SK-N-SH (cell line): ENCODE results near the gene CCDC112. TPM values are rescaled to one million over a fixed set of nuclear protein-coding genes. Genes with fewer than 3 reads are reported as not detected.
A peak's percentile ranks its signal among the peaks of the same experiment; 100 is the strongest.

Experiments used
- CTCF ChIA-PET: fragments of 300-600, 350-600 bp; formaldehyde crosslinking; extraction: SDS; loops from one replicate; lab custom pipeline; 2021; lab: Yijun Ruan, JAX
- POLR2A ChIA-PET: fragments of 350-600 bp; sonication (Branson Sonifier 250); formaldehyde crosslinking; extraction: SDS; loops from one replicate; lab custom pipeline; 2020; ENCODE audit warnings: antibody characterized with exemption, inconsistent platforms; lab: Yijun Ruan, JAX
- DNase-seq: peaks from one replicate; pipeline ENCODE4 v3.0.0; 2012
- H2AFZ ChIP-seq: fragments of 200-600 bp; sonication (generic); 2 replicates; pipeline ENCODE4 v1.8.1; 2016; ENCODE audit warnings: antibody characterized with exemption, mild to moderate bottlenecking, low read depth
- H3F3A ChIP-seq: fragments of 200-600 bp; sonication (generic); replicated peaks from 2 replicates; pipeline ENCODE3; 2016; ENCODE audit warnings: antibody characterized with exemption, mild to moderate bottlenecking; ENCODE audit not compliant: insufficient read depth
- H3K27ac ChIP-seq, 2 experiments: fragments of 200-500 bp in 1 of 2; fragments of 200-600 bp in 1 of 2; sonication (Bioruptor generic) in 1 of 2; sonication (generic), shearing (Covaris generic) in 1 of 2; 2 replicates each; pipeline versions ENCODE4 v1.5.1 to v1.6.1; 2014 to 2016; ENCODE audit warnings: low read depth in 2 of 2, inconsistent platforms in 1 of 2, low read length in 1 of 2, mild to moderate bottlenecking in 1 of 2, mixed read lengths in 1 of 2
- H3K27me3 ChIP-seq: fragments of 200-600 bp; sonication (generic), shearing (Covaris generic); 2 replicates; pipeline ENCODE4 v1.6.1; 2016; ENCODE audit warnings: mixed run types; ENCODE audit not compliant: insufficient read depth
- H3K36me3 ChIP-seq, 2 experiments: fragments of 200-500 bp in 1 of 2; fragments of 200-600 bp in 1 of 2; sonication (Bioruptor generic) in 1 of 2; sonication (generic) in 1 of 2; replicated peaks in 1 of 2; 2 replicates each; pipeline versions ENCODE3 to v1.5.1; 2014 to 2016; ENCODE audit warnings: low read length in 1 of 2, mild to moderate bottlenecking in 1 of 2; ENCODE audit not compliant: insufficient read depth in 2 of 2, control insufficient read depth in 1 of 2
- H3K4me1 ChIP-seq, 2 experiments: fragments of 200-500 bp in 1 of 2; fragments of 200-600 bp in 1 of 2; sonication (Bioruptor generic) in 1 of 2; sonication (generic), shearing (Covaris generic) in 1 of 2; 2 replicates each; pipeline versions ENCODE4 v1.5.1 to v1.6.1; 2014 to 2016; ENCODE audit warnings: low read depth in 1 of 2, low read length in 1 of 2, mixed run types in 1 of 2; ENCODE audit not compliant: insufficient read depth in 2 of 2, control insufficient read depth in 1 of 2
- H3K4me2 ChIP-seq: fragments of 200-600 bp; sonication (generic), shearing (Covaris generic); 2 replicates; pipeline ENCODE4 v1.6.1; 2017; ENCODE audit warnings: mixed run types
- H3K4me3 ChIP-seq, 2 experiments: fragments of 200-500 bp in 1 of 2; fragments of 200-600 bp in 1 of 2; sonication (Bioruptor generic) in 1 of 2; sonication (generic), shearing (Covaris generic) in 1 of 2; 2 replicates each; pipeline versions ENCODE4 v1.5.1 to v1.8.1; 2014 to 2016; ENCODE audit warnings: low read depth in 2 of 2, inconsistent platforms in 1 of 2, low read length in 1 of 2, mild to moderate bottlenecking in 1 of 2, mixed read lengths in 1 of 2, moderate library complexity in 1 of 2
- H3K79me2 ChIP-seq: fragments of 200-600 bp; sonication (generic); 2 replicates; pipeline ENCODE4 v1.8.1; 2017; ENCODE audit warnings: mild to moderate bottlenecking; ENCODE audit not compliant: insufficient read depth
- H3K9ac ChIP-seq: fragments of 200-600 bp; sonication (generic); 2 replicates; pipeline ENCODE4 v1.6.1; 2017; ENCODE audit warnings: mixed run types
- H3K9me2 ChIP-seq: fragments of 200-600 bp; sonication (generic); 2 replicates; pipeline ENCODE4 v1.6.1; 2017; ENCODE audit warnings: mixed run types
- H3K9me3 ChIP-seq: fragments of 200-600 bp; sonication (generic); 2 replicates; pipeline ENCODE4 v1.6.1; 2017; ENCODE audit warnings: mixed run types, mild to moderate bottlenecking, moderate library complexity
- H4K20me1 ChIP-seq: fragments of 200-600 bp; sonication (generic); 2 replicates; pipeline ENCODE4 v1.6.1; 2017; ENCODE audit warnings: mild to moderate bottlenecking, mixed run types; ENCODE audit not compliant: insufficient read depth
- CTCF ChIP-seq: fragments of 200-600 bp; sonication (generic); IDR thresholded peaks from 2 replicates; pipeline ENCODE4 v1.6.1; 2017; ENCODE audit warnings: antibody characterized with exemption, mild to moderate bottlenecking, moderate library complexity
- FOXM1 ChIP-seq: IDR thresholded peaks from 2 replicates; pipeline ENCODE4 v1.4.0; 2012; ENCODE audit warnings: low read depth, mild to moderate bottlenecking
- MEF2A ChIP-seq: IDR thresholded peaks from 2 replicates; pipeline ENCODE4 v1.4.0; 2012; ENCODE audit warnings: low read depth, borderline replicate concordance
- MXI1 ChIP-seq: IDR thresholded peaks from 2 replicates; pipeline ENCODE4 v1.6.1; 2012; ENCODE audit warnings: mild to moderate bottlenecking, low read depth, low read length, improper control_type of control experiment
- PBX3 ChIP-seq: IDR thresholded peaks from 2 replicates; pipeline ENCODE4; 2012
- REST ChIP-seq: IDR thresholded peaks from 2 replicates; pipeline ENCODE4 v1.6.1; 2012; ENCODE audit warnings: mild to moderate bottlenecking, low read depth, low read length, moderate library complexity
- TAF1 ChIP-seq: IDR thresholded peaks from 2 replicates; pipeline ENCODE4 v1.6.1; 2012; ENCODE audit warnings: low read depth, mild to moderate bottlenecking, low read length, moderate library complexity, borderline replicate concordance
- YY1 ChIP-seq: IDR thresholded peaks from 2 replicates; pipeline ENCODE4 v1.4.0; 2012; ENCODE audit warnings: low read depth, mild to moderate bottlenecking
- WGBS: methylation state at CpG from one replicate; pipeline ENCODE4 v1.1.6; 2017; ENCODE audit warnings: low lambda C conversion rate; 5-methylcytosine and 5-hydroxymethylcytosine counted together
- polyA plus RNA-seq, 3 experiments: library from polyadenylated mRNA; depleted of rRNA; stranded (reverse); fragments of >200 nt; gene quantifications; 2 replicates each; pipeline ENCODE4 v1.2.3, GENCODE V29; 2012
- TF ChIP-seq, protein P1 (sequence below): IDR thresholded peaks from 2 replicates; pipeline ENCODE4 v1.4.0; 2012; ENCODE audit warnings: low read depth
- TF ChIP-seq, protein P2 (sequence below): fragments of 150-350 bp; IDR thresholded peaks from 2 replicates; pipeline ENCODE4 v1.6.1; 2016; ENCODE audit warnings: mild to moderate bottlenecking, low read depth, low read length
- TF ChIP-seq, protein P3 (sequence below): fragments of 150-350 bp; IDR thresholded peaks from 2 replicates; pipeline ENCODE4 v1.6.1; 2017; ENCODE audit warnings: antibody characterized with exemption, low read length, low read depth, borderline replicate concordance

The CCDC112 gene
- polyA plus RNA-seq, 1 of the 3 experiments (the other 2 are of a cell fraction), result 2.3 TPM

DNA sequence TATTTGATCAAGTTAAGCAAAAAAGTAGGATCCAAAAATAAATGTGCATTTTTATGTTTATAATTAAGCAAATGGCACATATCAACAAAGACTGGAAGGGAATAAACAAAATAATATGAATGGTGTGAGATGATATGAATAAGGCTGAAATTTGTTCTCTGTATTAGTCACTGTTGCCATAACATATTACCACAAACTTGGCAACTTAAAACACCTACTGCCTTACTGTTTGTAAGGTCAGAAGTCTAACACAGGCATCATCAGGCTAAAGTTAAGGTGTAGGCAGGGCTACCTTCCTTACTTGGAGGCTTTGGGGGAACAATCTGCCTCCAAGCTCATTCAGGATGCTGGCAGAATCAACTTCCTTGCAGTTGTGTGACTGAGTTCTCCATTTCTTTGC, 53.0 kb downstream of the CCDC112 start:
- no peak overlapping the region for H2AFZ ChIP-seq
- ChIA-PET POLR2A (no interaction called here), CTCF (interaction anchor here (1.3 to 1.9 kb wide), 2 partner anchors 11 to 145 kb away, joined by 3 to 11 read pairs; no protein-coding TSS in a partner anchor)
- no peaks in the 10 kb centered on the region for H3K9me2 ChIP-seq
- no peak overlapping the region for H3K9ac ChIP-seq
- DNase-seq, result no peak
- peaks cover 14 to 22% of the 10 kb centered on the region in 2 experiments for H3K36me3 ChIP-seq
- peaks cover 23% of the 10 kb centered on the region for H4K20me1 ChIP-seq
- H3K9me3 ChIP-seq, result no peaks in the 10 kb centered on the region
- H3F3A ChIP-seq, result peaks cover 8% of the 10 kb centered on the region
- no peak overlapping the region for H3K4me3 ChIP-seq
- peaks cover 0 to 3% of the 10 kb centered on the region in 2 experiments; a peak in 1 of 4 replicates for H3K4me1 ChIP-seq
- H3K27me3 ChIP-seq, result no peaks in the 10 kb centered on the region
- H3K27ac ChIP-seq, result no peak overlapping the region
- H3K79me2 ChIP-seq, result peaks cover 41% of the 10 kb centered on the region
- TF ChIP-seq, protein P1, sequence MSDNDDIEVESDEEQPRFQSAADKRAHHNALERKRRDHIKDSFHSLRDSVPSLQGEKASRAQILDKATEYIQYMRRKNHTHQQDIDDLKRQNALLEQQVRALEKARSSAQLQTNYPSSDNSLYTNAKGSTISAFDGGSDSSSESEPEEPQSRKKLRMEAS, result no peak
- TF ChIP-seq MEF2A (no peak), TAF1 (no peak), YY1 (no peak), REST (no peak), FOXM1 (no peak)
- TF ChIP-seq, protein P2, sequence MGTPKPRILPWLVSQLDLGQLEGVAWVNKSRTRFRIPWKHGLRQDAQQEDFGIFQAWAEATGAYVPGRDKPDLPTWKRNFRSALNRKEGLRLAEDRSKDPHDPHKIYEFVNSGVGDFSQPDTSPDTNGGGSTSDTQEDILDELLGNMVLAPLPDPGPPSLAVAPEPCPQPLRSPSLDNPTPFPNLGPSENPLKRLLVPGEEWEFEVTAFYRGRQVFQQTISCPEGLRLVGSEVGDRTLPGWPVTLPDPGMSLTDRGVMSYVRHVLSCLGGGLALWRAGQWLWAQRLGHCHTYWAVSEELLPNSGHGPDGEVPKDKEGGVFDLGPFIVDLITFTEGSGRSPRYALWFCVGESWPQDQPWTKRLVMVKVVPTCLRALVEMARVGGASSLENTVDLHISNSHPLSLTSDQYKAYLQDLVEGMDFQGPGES, result no peak
- TF ChIP-seq, protein P3, sequence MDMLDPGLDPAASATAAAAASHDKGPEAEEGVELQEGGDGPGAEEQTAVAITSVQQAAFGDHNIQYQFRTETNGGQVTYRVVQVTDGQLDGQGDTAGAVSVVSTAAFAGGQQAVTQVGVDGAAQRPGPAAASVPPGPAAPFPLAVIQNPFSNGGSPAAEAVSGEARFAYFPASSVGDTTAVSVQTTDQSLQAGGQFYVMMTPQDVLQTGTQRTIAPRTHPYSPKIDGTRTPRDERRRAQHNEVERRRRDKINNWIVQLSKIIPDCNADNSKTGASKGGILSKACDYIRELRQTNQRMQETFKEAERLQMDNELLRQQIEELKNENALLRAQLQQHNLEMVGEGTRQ, result no peak
- no peak overlapping the region for H3K4me2 ChIP-seq

DNA sequence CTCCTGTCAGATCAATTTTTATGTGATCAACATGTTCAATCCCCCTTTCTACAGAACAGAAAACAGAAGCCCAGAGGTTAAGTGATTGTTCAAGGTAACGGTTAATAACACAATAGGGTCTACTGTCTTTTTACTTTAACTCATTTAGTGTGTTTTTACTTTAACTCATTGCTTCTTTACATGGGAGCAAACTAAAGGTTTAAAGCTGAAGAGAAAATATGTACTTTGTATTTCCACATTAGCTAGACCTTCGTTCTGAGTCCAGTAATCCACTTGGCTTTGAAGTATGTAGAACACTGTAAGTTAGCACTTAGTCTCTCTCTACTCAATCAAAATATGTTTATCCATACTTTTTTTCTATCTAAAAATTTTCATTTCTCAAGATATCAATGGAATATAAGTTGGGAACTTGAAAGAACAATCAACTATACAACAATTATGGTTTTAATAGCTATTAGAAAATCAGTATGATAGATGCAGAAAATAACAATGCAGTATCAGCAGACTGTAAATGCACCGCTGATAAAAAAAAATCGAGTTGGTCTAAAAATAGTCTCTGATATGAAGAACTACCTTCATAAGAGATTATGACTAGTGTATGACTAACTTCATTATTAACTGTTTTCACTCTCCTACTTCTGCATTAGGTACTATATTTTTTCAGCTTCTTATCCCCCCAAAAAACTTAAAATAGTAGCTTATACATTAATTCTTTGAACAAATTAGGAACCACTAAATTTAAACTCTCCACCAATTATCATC, 54.4 kb downstream of the CCDC112 start:
- no peaks in the 10 kb centered on the region for H3K9me2 ChIP-seq
- peaks cover 23% of the 10 kb centered on the region for H4K20me1 ChIP-seq
- peaks cover 24 to 30% of the 10 kb centered on the region in 2 experiments for H3K36me3 ChIP-seq
- H3K9me3 ChIP-seq, result no peaks in the 10 kb centered on the region
- no peak for DNase-seq
- no peak overlapping the region for H2AFZ ChIP-seq
- H3K27ac ChIP-seq, result no peak overlapping the region
- peaks cover 4% of the 10 kb centered on the region for H3F3A ChIP-seq
- H3K4me1 ChIP-seq, result peaks cover 0 to 3% of the 10 kb centered on the region in 2 experiments; a peak in 1 of 4 replicates
- WGBS, result 65% methylated on average over 4 of the region's 4 CpGs
- peaks cover 36% of the 10 kb centered on the region for H3K79me2 ChIP-seq
- POLR2A ChIA-PET, result no interaction called here
- TF ChIP-seq CTCF (no peak), MXI1 (no peak), PBX3 (peak; percentile 16; the same call in 1 of the 2 replicates), MEF2A (peak; percentile 50; the same call in 1 of the 2 replicates)
- TF ChIP-seq, all 33 proteins: peak for 2
- Histone ChIP-seq H3K9ac (no peak overlapping the region), H3K4me2 (no peak overlapping the region), H3K27me3 (no peaks in the 10 kb centered on the region), H3K4me3 (no peak overlapping the region)
- CTCF ChIA-PET, result interaction anchor here (0.7 to 1.9 kb wide), 6 partner anchors 11 to 144 kb away, joined by 3 to 11 read pairs (median 4); no protein-coding TSS in a partner anchor
